Parathyroid adenoma (tissue), 2 donors: ENCODE measurements around the gene MFAP3L.

Experiments used
- H2AFZ ChIP-seq: fragments of 300-600 bp; sonication (generic); one replicate; pipeline ENCODE4 v1.7.0; 2017; ENCODE audit warnings: antibody characterized with exemption, mild to moderate bottlenecking
- H3K27ac ChIP-seq: fragments of 300-600 bp; sonication (generic); one replicate; pipeline ENCODE4 v1.7.0; 2017
- H3K27me3 ChIP-seq: fragments of 300-600 bp; sonication (generic); one replicate; pipeline ENCODE4 v1.7.0; 2017; ENCODE audit warnings: low read length; ENCODE audit not compliant: control insufficient read depth, insufficient read depth
- H3K36me3 ChIP-seq: fragments of 300-600 bp; sonication (generic); one replicate; pipeline ENCODE4 v1.7.0; 2017; ENCODE audit warnings: low read length; ENCODE audit not compliant: control insufficient read depth, insufficient read depth
- H3K4me1 ChIP-seq: fragments of 300-600 bp; sonication (generic); one replicate; pipeline ENCODE4 v1.7.0; 2017; ENCODE audit warnings: control low read depth
- H3K4me2 ChIP-seq: fragments of 300-600 bp; sonication (generic); one replicate; pipeline ENCODE4 v1.7.0; 2017; ENCODE audit warnings: low read length
- H3K4me3 ChIP-seq: fragments of 300-600 bp; sonication (generic); one replicate; pipeline ENCODE4 v1.7.0; 2017; ENCODE audit warnings: low read depth, low read length
- H3K79me2 ChIP-seq: fragments of 300-600 bp; sonication (generic); one replicate; pipeline ENCODE4 v1.7.0; 2017; ENCODE audit warnings: control low read depth
- H3K9ac ChIP-seq: fragments of 300-600 bp; sonication (generic); one replicate; pipeline ENCODE4 v1.7.0; 2017; ENCODE audit warnings: mild to moderate bottlenecking
- H3K9me3 ChIP-seq: fragments of 300-600 bp; sonication (generic); one replicate; pipeline ENCODE4 v1.7.0; 2017; ENCODE audit warnings: low read length; ENCODE audit not compliant: control insufficient read depth
- TF ChIP-seq, protein P1 (sequence below): fragments of 300-600 bp; sonication (generic); IDR thresholded peaks from one replicate; pipeline ENCODE4 v1.7.0; 2017; ENCODE audit warnings: antibody characterized with exemption, mild to moderate bottlenecking
- donor health status: primary hyperparathyroidism.

MFAP3L gene

DNA sequence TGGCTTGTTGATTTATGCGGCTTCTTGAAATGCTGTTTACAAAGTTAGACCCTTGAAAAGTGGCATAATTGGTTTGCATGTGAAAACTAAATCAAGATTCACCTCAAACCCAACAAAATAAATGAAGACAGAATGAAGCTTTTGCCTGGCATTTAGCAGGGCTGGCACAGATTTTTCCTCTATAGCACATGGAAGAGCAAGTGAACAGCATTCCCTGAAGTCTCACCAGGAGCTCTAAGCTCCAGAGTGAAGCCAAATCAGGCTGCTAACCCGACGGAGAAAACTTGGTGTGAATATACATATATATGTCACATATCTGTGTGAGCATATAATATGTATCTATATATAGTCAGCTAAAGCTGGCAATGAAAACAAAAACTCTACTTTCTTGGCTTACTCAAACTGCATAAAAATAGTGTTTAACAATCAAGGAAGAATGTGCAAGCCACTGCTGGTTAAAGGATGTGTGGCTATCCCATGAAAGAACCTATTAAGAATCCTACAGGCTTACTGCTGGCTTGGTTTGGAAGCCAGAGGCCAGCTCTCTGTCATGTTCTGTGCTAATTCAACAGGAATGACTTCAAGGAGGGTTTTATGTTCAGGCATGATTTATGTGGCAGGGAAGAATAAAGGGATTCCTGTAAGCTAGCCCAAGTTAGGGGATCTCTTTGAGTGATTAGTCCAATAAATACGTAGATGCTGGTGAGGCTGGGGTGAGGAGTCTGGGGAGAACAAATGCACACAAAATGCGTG, 69.9 kb downstream of the MFAP3L start:
- H3K4me3 ChIP-seq = no peak overlapping the region
- H3K27ac ChIP-seq = no peak overlapping the region
- no peak overlapping the region for H3K4me2 ChIP-seq
- no peaks in the 10 kb centered on the region for H3K36me3 ChIP-seq
- TF ChIP-seq, protein P1, sequence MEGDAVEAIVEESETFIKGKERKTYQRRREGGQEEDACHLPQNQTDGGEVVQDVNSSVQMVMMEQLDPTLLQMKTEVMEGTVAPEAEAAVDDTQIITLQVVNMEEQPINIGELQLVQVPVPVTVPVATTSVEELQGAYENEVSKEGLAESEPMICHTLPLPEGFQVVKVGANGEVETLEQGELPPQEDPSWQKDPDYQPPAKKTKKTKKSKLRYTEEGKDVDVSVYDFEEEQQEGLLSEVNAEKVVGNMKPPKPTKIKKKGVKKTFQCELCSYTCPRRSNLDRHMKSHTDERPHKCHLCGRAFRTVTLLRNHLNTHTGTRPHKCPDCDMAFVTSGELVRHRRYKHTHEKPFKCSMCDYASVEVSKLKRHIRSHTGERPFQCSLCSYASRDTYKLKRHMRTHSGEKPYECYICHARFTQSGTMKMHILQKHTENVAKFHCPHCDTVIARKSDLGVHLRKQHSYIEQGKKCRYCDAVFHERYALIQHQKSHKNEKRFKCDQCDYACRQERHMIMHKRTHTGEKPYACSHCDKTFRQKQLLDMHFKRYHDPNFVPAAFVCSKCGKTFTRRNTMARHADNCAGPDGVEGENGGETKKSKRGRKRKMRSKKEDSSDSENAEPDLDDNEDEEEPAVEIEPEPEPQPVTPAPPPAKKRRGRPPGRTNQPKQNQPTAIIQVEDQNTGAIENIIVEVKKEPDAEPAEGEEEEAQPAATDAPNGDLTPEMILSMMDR = no peak
- no peaks in the 10 kb centered on the region for H3K79me2 ChIP-seq
- no peaks in the 10 kb centered on the region for H3K4me1 ChIP-seq
- no peak overlapping the region for H3K9ac ChIP-seq
- H3K27me3 ChIP-seq = no peaks in the 10 kb centered on the region
- no peaks in the 10 kb centered on the region for H3K9me3 ChIP-seq
- H2AFZ ChIP-seq = no peak overlapping the region

DNA sequence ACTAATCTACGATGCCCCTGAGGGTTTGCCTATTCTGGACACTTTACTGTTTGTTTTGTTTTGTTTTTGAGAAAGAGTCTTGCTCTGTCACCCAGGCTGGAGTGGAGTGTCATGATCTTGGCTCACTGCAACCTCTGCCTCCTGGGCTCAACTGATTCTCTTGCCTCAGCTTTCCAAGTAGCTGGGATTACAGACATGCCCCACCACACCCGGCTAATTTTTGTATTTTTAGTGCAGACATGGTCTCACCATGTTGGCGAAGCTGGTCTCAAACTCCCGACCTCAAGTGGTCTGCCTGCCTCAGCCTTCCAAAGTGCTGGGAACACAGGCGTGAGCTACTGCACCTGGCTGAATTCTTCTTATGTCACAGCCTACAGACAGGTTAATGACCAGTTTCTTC, 70.7 kb downstream of the MFAP3L start:
- no peak overlapping the region for H3K27ac ChIP-seq
- TF ChIP-seq, protein P1 = no peak

DNA sequence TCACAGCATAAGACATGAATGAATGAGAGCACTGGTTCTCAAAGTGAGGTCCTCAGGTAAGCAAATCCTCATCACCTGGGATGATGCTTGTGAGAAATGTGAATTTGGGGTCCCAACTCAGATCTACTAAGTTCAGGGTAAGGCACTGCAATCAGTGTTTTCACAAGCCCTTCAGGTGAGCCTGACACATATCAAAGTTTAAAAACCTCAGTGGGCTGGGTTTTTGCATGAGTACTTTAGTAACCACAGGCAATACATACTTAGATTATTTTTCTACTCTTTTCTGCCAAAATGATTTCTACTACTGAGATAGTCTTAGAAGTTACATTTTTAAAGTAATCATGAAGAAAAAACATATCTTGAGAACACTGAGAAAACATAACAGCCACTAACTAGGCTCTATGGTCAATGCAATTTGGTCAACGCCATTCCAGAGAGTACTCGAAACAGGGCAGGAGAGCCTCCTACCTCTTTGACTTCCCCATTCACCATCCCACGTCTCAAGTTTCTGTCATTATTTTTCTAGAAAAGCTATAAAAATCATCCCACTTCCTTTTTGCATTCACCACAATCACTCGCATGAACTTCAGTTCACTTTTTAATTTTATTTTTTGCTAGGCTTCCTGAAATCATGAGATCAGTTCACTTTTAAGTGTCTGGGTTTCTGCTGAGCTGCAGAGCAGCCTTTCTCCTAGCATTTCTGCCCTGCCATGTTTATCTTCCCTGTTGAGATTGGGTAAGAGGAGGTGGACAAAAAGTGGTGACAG, 73.8 kb downstream of the MFAP3L start:
- Histone ChIP-seq H2AFZ (no peak overlapping the region), H3K4me3 (no peak overlapping the region), H3K4me1 (no peaks in the 10 kb centered on the region), H3K9me3 (no peaks in the 10 kb centered on the region), H3K27ac (no peak overlapping the region), H3K4me2 (no peak overlapping the region), H3K27me3 (no peaks in the 10 kb centered on the region), H3K9ac (no peak overlapping the region), H3K79me2 (no peaks in the 10 kb centered on the region), H3K36me3 (no peaks in the 10 kb centered on the region)
- TF ChIP-seq, protein P1 = no peak

More for the DNA sequence above, 70.7 kb downstream of the MFAP3L start:
- Histone ChIP-seq H3K4me2 (no peak overlapping the region), H3K36me3 (no peaks in the 10 kb centered on the region), H3K27me3 (no peaks in the 10 kb centered on the region), H3K4me1 (no peaks in the 10 kb centered on the region), H3K4me3 (no peak overlapping the region), H2AFZ (no peak overlapping the region), H3K79me2 (no peaks in the 10 kb centered on the region), H3K9ac (no peak overlapping the region), H3K9me3 (no peaks in the 10 kb centered on the region)

DNA sequence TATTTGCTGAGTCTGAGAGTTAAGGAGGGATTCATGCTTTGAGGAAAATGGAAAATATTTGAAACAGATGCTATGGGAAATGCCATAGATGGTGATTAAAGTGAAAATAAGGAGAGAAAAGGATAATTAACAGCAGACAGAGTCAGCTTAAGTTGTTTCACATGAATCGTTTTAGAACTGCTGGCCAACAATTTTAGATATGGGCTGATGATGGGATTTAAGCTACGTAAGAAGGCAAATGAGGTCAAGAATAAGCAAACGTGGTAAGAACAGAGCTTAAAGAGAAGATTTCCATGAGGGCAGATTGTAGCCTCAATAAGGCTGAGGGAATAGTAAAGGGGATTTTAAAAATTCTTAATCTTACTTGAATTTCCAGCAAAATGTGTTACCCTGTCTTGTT, 77.9 kb downstream of the MFAP3L start:
- Histone ChIP-seq H3K36me3 (no peaks in the 10 kb centered on the region), H3K4me3 (no peak overlapping the region), H3K4me1 (no peaks in the 10 kb centered on the region), H3K9me3 (no peaks in the 10 kb centered on the region), H3K27me3 (no peaks in the 10 kb centered on the region), H2AFZ (no peak overlapping the region), H3K9ac (no peak overlapping the region), H3K4me2 (no peak overlapping the region), H3K27ac (no peak overlapping the region), H3K79me2 (no peaks in the 10 kb centered on the region)
- TF ChIP-seq, protein P1 = no peak
